SU-DHL-6 (cell line): Measurements from ENCODE around the gene HBG2.

Experiments used
- EZH2phosphoT487 ChIP-seq: fragments of 200-600 bp; sonication (generic), shearing (Covaris generic); conservative IDR thresholded peaks from 2 replicates; pipeline ENCODE4 v1.6.1; 2018; ENCODE audit warnings: mild to moderate bottlenecking, antibody characterized with exemption, low read length, moderate library complexity, mixed read lengths
- TF ChIP-seq, protein P1 (sequence below): fragments of 200-600 bp; sonication (generic); IDR thresholded peaks from one replicate; pipeline ENCODE4 v1.5.1; 2017; ENCODE audit warnings: antibody characterized with exemption, mild to moderate bottlenecking, low read length, moderate library complexity; ENCODE audit not compliant: insufficient read depth, poor library complexity, severe bottlenecking

GRCh38 chr11:5301846-5302245 lies 47.3 kb upstream of the HBG2 start, which contains the start of gene OR51B4:
- TF ChIP-seq, protein P1, sequence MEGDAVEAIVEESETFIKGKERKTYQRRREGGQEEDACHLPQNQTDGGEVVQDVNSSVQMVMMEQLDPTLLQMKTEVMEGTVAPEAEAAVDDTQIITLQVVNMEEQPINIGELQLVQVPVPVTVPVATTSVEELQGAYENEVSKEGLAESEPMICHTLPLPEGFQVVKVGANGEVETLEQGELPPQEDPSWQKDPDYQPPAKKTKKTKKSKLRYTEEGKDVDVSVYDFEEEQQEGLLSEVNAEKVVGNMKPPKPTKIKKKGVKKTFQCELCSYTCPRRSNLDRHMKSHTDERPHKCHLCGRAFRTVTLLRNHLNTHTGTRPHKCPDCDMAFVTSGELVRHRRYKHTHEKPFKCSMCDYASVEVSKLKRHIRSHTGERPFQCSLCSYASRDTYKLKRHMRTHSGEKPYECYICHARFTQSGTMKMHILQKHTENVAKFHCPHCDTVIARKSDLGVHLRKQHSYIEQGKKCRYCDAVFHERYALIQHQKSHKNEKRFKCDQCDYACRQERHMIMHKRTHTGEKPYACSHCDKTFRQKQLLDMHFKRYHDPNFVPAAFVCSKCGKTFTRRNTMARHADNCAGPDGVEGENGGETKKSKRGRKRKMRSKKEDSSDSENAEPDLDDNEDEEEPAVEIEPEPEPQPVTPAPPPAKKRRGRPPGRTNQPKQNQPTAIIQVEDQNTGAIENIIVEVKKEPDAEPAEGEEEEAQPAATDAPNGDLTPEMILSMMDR = no peak
- no peak for TF ChIP-seq EZH2phosphoT487
